Nephron (organoid): ENCODE data around the gene COL8A2.

Experiments used
- H3K27ac Mint-ChIP-seq, 3 experiments: 2 replicates each; pipeline ENCODE4 v1.8.0; 2020; ENCODE audit warnings: mixed read lengths in 3 of 3, mild to moderate bottlenecking in 2 of 3, moderate library complexity in 1 of 3
- H3K27me3 Mint-ChIP-seq: 2 replicates; pipeline ENCODE4 v1.8.0; 2021; ENCODE audit warnings: low read depth, mild to moderate bottlenecking, moderate library complexity, mixed read lengths
- H3K36me3 Mint-ChIP-seq: 2 replicates; pipeline ENCODE4 v1.8.0; 2020; ENCODE audit warnings: low read depth, mixed read lengths
- H3K4me1 Mint-ChIP-seq: 2 replicates; pipeline ENCODE4 v1.8.0; 2020; ENCODE audit warnings: mixed read lengths
- H3K4me3 Mint-ChIP-seq, 3 experiments: 2 replicates each; pipeline ENCODE4 v1.8.0; 2020; ENCODE audit warnings: mild to moderate bottlenecking in 3 of 3, mixed read lengths in 3 of 3, moderate library complexity in 2 of 3
- H3K9me3 Mint-ChIP-seq: 2 replicates; pipeline ENCODE4 v1.8.0; 2020; ENCODE audit warnings: mixed read lengths
- TF ChIP-seq, protein P1 (sequence below), 3 experiments: fragments of 200-600 bp; sonication (generic); IDR thresholded peaks; one replicate each; pipeline ENCODE4 v1.5.0; 2021; ENCODE audit warnings: antibody characterized with exemption in 3 of 3; ENCODE audit not compliant: unreplicated experiment in 3 of 3

The COL8A2 gene

DNA sequence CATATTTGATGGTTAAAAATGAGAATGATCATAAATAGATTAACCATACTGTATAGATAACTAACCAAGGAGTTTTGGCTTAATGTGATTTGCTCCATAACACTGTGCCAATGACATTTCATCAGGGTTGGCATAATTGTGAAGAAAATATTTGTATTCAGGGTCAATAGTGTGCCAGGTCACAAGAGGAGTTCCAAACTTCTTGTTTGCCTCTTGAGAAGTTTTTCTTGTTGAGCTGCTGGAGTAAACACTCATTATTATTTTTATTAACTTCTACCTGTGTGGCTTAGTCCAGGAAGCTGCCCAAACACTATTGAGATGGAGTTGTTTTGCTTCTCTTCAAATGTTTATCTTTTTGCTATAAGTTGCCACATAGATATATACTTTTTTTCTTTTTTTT is 38.4 kb upstream of the COL8A2 start:
- TF ChIP-seq, protein P1, sequence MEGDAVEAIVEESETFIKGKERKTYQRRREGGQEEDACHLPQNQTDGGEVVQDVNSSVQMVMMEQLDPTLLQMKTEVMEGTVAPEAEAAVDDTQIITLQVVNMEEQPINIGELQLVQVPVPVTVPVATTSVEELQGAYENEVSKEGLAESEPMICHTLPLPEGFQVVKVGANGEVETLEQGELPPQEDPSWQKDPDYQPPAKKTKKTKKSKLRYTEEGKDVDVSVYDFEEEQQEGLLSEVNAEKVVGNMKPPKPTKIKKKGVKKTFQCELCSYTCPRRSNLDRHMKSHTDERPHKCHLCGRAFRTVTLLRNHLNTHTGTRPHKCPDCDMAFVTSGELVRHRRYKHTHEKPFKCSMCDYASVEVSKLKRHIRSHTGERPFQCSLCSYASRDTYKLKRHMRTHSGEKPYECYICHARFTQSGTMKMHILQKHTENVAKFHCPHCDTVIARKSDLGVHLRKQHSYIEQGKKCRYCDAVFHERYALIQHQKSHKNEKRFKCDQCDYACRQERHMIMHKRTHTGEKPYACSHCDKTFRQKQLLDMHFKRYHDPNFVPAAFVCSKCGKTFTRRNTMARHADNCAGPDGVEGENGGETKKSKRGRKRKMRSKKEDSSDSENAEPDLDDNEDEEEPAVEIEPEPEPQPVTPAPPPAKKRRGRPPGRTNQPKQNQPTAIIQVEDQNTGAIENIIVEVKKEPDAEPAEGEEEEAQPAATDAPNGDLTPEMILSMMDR (IDR thresholded peaks at IDR 0.05; ENCODE audit: unreplicated experiment in 3 of 3): no peak
- no peaks in the 10 kb centered on the region for H3K9me3 Mint-ChIP-seq
- H3K4me1 Mint-ChIP-seq: peaks cover 58% of the 10 kb centered on the region
- H3K36me3 Mint-ChIP-seq: peaks cover 26% of the 10 kb centered on the region
- H3K27me3 Mint-ChIP-seq: no peaks in the 10 kb centered on the region
- H3K4me3 Mint-ChIP-seq: peak overlapping the region in 1 of 3 experiments; percentile 19
- peak overlapping the region; percentile 52 to 88 (median 76) for H3K27ac Mint-ChIP-seq

DNA sequence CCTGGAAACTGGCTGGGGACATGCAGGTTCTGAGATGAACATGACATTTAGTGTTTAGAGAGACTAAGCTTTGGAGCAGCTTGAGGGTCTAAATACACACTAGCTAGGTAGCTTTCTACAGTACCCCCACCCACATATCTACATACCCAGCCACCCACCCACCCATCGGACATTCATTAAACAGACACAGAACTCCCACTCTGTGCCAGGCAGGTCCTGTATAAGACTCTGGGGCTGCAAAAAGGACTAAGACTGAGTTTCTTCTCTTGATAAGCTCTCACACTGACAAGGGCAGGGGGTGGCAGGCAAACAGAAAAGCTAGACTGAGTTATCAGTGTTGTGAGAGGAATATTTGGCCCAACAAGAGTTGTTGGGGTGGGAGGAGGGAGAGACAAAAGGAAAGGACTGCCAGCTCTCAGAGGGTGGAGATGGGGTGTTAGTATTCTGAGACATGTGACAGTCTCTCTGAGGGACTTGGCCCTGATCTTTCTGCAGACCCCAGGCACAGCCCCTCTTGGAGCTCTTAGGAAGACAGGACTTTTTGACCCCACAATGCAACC is 37.7 kb upstream of the COL8A2 start:
- peaks cover 61% of the 10 kb centered on the region for H3K4me1 Mint-ChIP-seq
- H3K27me3 Mint-ChIP-seq: no peaks in the 10 kb centered on the region
- no peaks in the 10 kb centered on the region for H3K9me3 Mint-ChIP-seq
- peak overlapping the region; percentile 76 to 91 (median 88) for H3K27ac Mint-ChIP-seq
- peak overlapping the region; percentile 74 to 79 (median 77) for H3K4me3 Mint-ChIP-seq
- TF ChIP-seq, protein P1 (IDR thresholded peaks at IDR 0.05; ENCODE audit: unreplicated experiment in 3 of 3): no peak
- H3K36me3 Mint-ChIP-seq: peaks cover 27% of the 10 kb centered on the region

DNA sequence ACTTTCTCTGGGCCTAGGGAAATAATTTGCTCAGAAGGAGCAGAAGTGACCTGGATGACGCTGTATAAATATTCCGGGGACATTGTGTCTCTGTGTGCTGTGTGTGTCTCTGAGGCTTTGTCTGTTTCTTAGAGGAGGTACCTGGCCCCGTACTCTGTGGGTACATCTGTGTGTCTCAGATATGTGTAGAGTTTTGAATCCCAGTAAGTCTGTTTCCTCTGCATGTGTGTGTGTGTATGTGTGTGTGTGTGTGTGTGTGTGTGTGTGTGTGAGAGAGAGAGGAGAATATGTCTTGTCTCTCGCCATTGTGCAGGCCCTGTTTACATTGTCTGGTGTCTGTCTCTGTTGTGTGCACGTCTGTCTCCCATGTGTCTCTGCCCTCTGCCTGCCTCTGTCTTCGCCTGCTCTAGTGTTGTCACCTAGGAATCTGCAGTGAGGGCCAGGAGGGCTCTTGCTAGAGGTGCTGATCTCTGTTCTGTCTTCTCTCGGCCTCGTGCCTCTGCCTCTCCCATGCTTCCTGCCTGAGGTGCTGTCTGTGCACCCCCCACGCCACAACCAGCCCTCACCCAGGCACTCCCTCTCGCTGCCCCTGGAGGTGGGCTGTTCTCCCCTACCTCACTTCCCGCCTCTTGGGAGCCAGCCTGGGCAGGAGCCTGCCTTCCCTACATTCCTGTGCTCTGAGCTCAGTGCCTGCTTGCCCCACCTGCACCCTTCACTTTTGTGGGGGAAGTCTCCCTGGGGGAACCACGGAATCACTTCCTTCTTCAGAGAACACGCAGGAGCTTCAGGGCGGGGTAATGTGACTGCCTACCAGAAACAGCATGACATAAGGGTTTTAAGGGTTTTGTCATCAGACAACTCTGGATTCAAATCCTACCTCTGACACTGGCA is 36.9 kb upstream of the COL8A2 start:
- Mint-ChIP-seq H3K27ac (peak overlapping the region; percentile 76 to 91 (median 88)), H3K4me3 (peak overlapping the region; percentile 74 to 79 (median 77)), H3K36me3 (peaks cover 23% of the 10 kb centered on the region), H3K9me3 (no peaks in the 10 kb centered on the region), H3K4me1 (peaks cover 61% of the 10 kb centered on the region), H3K27me3 (no peaks in the 10 kb centered on the region)
- TF ChIP-seq, protein P1 (IDR thresholded peaks at IDR 0.05; ENCODE audit: unreplicated experiment in 3 of 3): no peak

DNA sequence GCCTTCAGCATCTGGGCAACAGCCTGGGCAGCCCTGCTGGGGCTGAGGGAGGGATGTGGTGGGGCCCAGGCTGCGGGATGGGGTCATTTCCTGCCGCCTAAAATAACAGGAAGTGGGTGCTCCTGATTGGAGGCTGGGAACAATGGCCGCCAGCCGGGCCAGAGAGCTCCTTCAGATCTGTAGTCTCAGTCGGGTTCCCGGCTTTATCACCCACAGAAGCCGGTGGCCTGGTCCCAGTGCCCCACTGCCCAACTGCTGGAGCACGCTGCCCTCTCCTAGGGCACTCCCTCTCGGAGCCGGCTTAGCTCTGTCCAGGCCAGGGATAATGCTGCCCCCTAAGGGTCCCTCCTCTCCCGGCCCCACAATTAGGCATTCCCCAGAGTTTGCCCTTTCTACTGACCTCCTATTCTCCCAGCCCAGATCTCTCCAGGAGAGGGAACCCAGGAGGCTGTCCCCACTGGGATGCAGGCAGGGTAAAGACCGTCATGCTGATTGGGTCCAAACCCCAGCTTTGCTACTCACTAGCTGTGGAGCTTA is 36.0 kb upstream of the COL8A2 start:
- Mint-ChIP-seq H3K27me3 (no peaks in the 10 kb centered on the region), H3K36me3 (peaks cover 18% of the 10 kb centered on the region), H3K4me1 (peaks cover 56% of the 10 kb centered on the region), H3K27ac (peak overlapping the region; percentile 76 to 91 (median 88)), H3K4me3 (peak overlapping the region; percentile 74 to 79 (median 77)), H3K9me3 (no peaks in the 10 kb centered on the region)
- TF ChIP-seq, protein P1 (IDR thresholded peaks at IDR 0.05; ENCODE audit: unreplicated experiment in 3 of 3): peak; percentile 17 to 31 (median 31)

DNA sequence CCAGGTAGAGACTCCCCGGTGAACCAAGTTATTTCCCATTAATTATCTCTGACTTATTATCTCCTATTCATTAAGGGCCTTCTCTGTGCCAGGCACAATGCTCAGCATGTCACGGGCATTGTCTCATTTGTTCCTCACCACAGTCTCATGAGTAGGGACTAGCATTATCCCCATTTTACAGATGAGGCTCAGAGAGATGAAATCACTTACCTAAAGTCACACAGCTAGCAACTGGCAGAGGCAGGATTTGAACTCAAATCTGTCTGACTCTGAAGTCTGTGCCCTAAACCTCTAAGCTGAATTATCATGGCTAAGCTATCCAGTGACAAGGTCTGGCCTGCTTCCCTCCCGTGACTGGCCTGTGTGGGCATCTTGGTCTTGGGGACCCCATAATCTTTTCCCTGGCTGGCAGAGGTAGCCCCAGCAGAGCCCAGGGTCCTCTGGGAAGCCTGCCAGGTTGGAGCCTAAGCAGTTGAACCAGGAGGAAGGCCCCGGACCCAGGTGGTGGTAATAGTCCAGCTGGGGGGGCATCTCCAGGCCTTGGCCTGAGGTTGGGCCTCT is 35.4 kb upstream of the COL8A2 start:
- H3K4me3 Mint-ChIP-seq: peak overlapping the region in 2 of 3 experiments; percentile 64 to 79
- TF ChIP-seq, protein P1 (IDR thresholded peaks at IDR 0.05; ENCODE audit: unreplicated experiment in 3 of 3): no peak
- H3K4me1 Mint-ChIP-seq: peaks cover 56% of the 10 kb centered on the region
- H3K36me3 Mint-ChIP-seq: peaks cover 18% of the 10 kb centered on the region
- no peaks in the 10 kb centered on the region for H3K27me3 Mint-ChIP-seq
- no peaks in the 10 kb centered on the region for H3K9me3 Mint-ChIP-seq
- H3K27ac Mint-ChIP-seq: peak overlapping the region; percentile 53 to 91 (median 88)
